ENCODE data around the gene FOXN1. TPM values are rescaled to one million over a fixed set of nuclear protein-coding genes. Genes with fewer than 3 reads are reported as not detected.
"Not testable (repeated sequence)": the region's sequence is repeated elsewhere in the genome, so short reads cannot be mapped to it uniquely, and the experiment has no call there.

Gene FOXN1
- total and polyA plus RNA-seq, 2 of the 4 experiments (the other 2 are of a cell fraction) = not detected

DNA sequence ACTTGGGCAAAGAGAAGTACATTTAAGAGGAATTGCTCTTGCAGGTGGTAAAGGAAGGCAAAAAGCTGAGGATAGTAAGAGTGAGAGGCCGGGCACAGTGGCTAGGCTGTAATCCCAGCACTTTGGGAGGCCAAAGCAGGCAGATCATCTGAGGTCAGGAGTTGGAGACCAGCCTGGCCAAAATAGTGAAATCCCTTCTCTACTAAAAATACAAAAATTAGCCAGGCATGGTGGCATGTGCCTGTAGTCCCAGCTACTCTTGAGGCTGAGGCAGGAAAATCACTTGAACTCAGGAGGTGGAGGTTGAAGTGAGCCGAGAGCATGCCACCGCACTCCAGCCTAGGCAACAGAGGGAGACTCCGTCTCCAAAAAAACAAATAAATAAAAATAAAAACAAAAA is 16.1 kb downstream of the FOXN1 start:
- H3K79me1 ChIP-seq (ENCODE audit: low read depth in 1 of 2, low read length in 2 of 2); H3K23ac ChIP-seq (ENCODE audit: low read depth, low read length); in situ Hi-C loops (cut with MboI; ENCODE audit: low sequenced_read_pairs); H3K4ac ChIP-seq (ENCODE audit: low read depth, low read length); H3K18ac ChIP-seq (ENCODE audit: low read depth, low read length); H3K14ac ChIP-seq (replicated peaks; ENCODE audit: low read depth, low read length); H4K91ac ChIP-seq (ENCODE audit: insufficient read depth, low read depth, low read length); H3K36me3 ChIP-seq (ENCODE audit: control insufficient read depth, insufficient read depth, low read length); intact Hi-C loops (cut with micrococcal nuclease); H3K4me3 ChIP-seq (ENCODE audit: insufficient read depth, low read depth, low read length); H2AFZ ChIP-seq (replicated peaks; ENCODE audit: low read length, poor library complexity); H4K5ac ChIP-seq (ENCODE audit: low read depth, low read length); BruUV-seq (replicated peaks); H2BK15ac ChIP-seq (ENCODE audit: low read depth, low read length); H4K8ac ChIP-seq (ENCODE audit: low read depth in 2 of 2, low read length in 2 of 2); H3K27ac ChIP-seq (ENCODE audit: insufficient read depth, low read length); dilution Hi-C loops (cut with HindIII; ENCODE audit: low sequenced_read_pairs, unreplicated experiment); H2BK20ac ChIP-seq (ENCODE audit: low read depth, low read length); H4K20me1 ChIP-seq (ENCODE audit: insufficient read depth, low read length); H3K4me2 ChIP-seq (ENCODE audit: low read depth, low read length); CTCF ChIA-PET; H3K9ac ChIP-seq (ENCODE audit: low read depth, low read length); ATAC-seq (ENCODE audit: low read depth); H2AK9ac ChIP-seq (replicated peaks; ENCODE audit: low read depth, low read length, poor library complexity); H3K56ac ChIP-seq (ENCODE audit: extremely low read depth, insufficient read depth, low read length); H3K9me1 ChIP-seq (ENCODE audit: insufficient read depth, low read length); H2AK5ac ChIP-seq (ENCODE audit: low read depth, low read length); DNase-seq; H2BK120ac ChIP-seq (ENCODE audit: low read depth, low read length); H2BK5ac ChIP-seq (ENCODE audit: low read depth, low read length, poor library complexity, severe bottlenecking); H3K9me3 ChIP-seq (ENCODE audit: control insufficient read depth, insufficient read depth, low read length): not testable (repeated sequence)
- no CpG with 5 or more reads among the region's 4 CpGs for WGBS, 2 experiments (ENCODE audit: extremely low coverage in 2 of 2, insufficient read length in 1 of 2)
- peaks cover 10% of the 10 kb centered on the region for H3K4me1 ChIP-seq (ENCODE audit: control insufficient read depth, insufficient read depth, low read length)
- POLR2A ChIA-PET (ENCODE audit: unreplicated experiment) = interaction anchor here (0.6 kb wide), 1 partner anchor 12 kb away, joined by 7 read pairs; no protein-coding TSS in a partner anchor
- H3K27me3 ChIP-seq (ENCODE audit: control insufficient read depth, insufficient read depth, low read length) = peaks cover 34% of the 10 kb centered on the region
